A673 (cell line): ENCODE measurements around the gene LAMB4. TPM values are rescaled to one million over a fixed set of nuclear protein-coding genes. Genes with fewer than 3 reads are reported as not detected.

Experiments
- BruUV-seq: library from RNA; stranded (reverse); fragments of 400-500 nt; replicated peaks from 2 replicates; lab custom pipeline; 2021; lab: Mats Ljungman, UMichigan
- CTCF ChIA-PET: fragments of 300-600 bp; sonication (Branson Sonifier 250); formaldehyde crosslinking; loops from one replicate; lab custom pipeline; 2022; ENCODE audit warnings: antibody characterized with exemption; lab: Charles Lee
- POLR2A ChIA-PET: fragments of 300-600 bp; sonication (Branson Sonifier 250); formaldehyde crosslinking; loops from one replicate; lab custom pipeline; 2022; ENCODE audit warnings: antibody characterized with exemption; ENCODE audit not compliant: low non-redundant PET; lab: Charles Lee
- DNase-seq: peaks from one replicate; pipeline ENCODE4 v3.0.0-alpha.2; 2015; ENCODE audit warnings: low spot score
- H3K27ac ChIP-seq: fragments of 200-600 bp; sonication (generic); 2 replicates; pipeline ENCODE4 v1.5.1; 2016; ENCODE audit warnings: mixed run types, low read depth, mild to moderate bottlenecking, mixed read lengths, antibody characterized with exemption, low read length; ENCODE audit not compliant: poor library complexity, severe bottlenecking
- H3K27me3 ChIP-seq: fragments of 200-600 bp; sonication (generic); replicated peaks from 2 replicates; pipeline ENCODE4 v1.6.1; 2017; ENCODE audit warnings: mixed run types, low read depth, mild to moderate bottlenecking, mixed read lengths, antibody characterized with exemption, low read length; ENCODE audit not compliant: insufficient read depth, poor library complexity
- H3K36me3 ChIP-seq: fragments of 200-600 bp; sonication (generic); 2 replicates; pipeline ENCODE4 v1.6.1; 2016; ENCODE audit warnings: mixed run types, mild to moderate bottlenecking, mixed read lengths, antibody characterized with exemption, low read length; ENCODE audit not compliant: insufficient read depth, poor library complexity, severe bottlenecking
- H3K4me1 ChIP-seq: fragments of 200-600 bp; sonication (generic); 2 replicates; pipeline ENCODE4 v1.6.1; 2017; ENCODE audit warnings: mixed run types, mild to moderate bottlenecking, mixed read lengths, antibody characterized with exemption, low read length; ENCODE audit not compliant: insufficient read depth, poor library complexity, severe bottlenecking
- H3K4me3 ChIP-seq: fragments of 200-600 bp; sonication (generic); 2 replicates; pipeline ENCODE4 v1.5.1; 2016; ENCODE audit warnings: low read depth, mixed run types, mild to moderate bottlenecking, mixed read lengths, low read length; ENCODE audit not compliant: poor library complexity, severe bottlenecking
- H3K9me3 ChIP-seq: fragments of 200-600 bp; sonication (generic); 2 replicates; pipeline ENCODE4 v1.6.1; 2016; ENCODE audit warnings: mixed run types, low read depth, mild to moderate bottlenecking, mixed read lengths, antibody characterized with exemption, low read length; ENCODE audit not compliant: poor library complexity, severe bottlenecking
- EZH2 ChIP-seq: fragments of 200-600 bp; sonication (generic); IDR thresholded peaks from 2 replicates; pipeline ENCODE4 v1.6.1; 2017; ENCODE audit warnings: borderline replicate concordance, low read depth, mild to moderate bottlenecking, mixed read lengths, antibody characterized with exemption, low read length; ENCODE audit not compliant: poor library complexity, severe bottlenecking
- intact Hi-C: fragments of 100-400 bp; cut with micrococcal nuclease; formaldehyde crosslinking; loops from one replicate; pipeline ENCODE4 v1.10.0; 2022; ENCODE audit not compliant: unreplicated experiment
- total RNA-seq: library from RNA; stranded (reverse); gene quantifications from 2 replicates; pipeline ENCODE4 v1.2.3, GENCODE V29; 2021
- TF ChIP-seq, protein P1 (sequence below): fragments of 300-800, 200-600 bp; sonication (generic); conservative IDR thresholded peaks from 2 replicates; pipeline ENCODE4 v1.5.1; 2017; ENCODE audit warnings: low read depth, mild to moderate bottlenecking, antibody characterized with exemption, low read length, moderate library complexity, mixed read lengths

LAMB4 gene
- total RNA-seq, 1 experiment from 2014 or later: 0.21 TPM

DNA sequence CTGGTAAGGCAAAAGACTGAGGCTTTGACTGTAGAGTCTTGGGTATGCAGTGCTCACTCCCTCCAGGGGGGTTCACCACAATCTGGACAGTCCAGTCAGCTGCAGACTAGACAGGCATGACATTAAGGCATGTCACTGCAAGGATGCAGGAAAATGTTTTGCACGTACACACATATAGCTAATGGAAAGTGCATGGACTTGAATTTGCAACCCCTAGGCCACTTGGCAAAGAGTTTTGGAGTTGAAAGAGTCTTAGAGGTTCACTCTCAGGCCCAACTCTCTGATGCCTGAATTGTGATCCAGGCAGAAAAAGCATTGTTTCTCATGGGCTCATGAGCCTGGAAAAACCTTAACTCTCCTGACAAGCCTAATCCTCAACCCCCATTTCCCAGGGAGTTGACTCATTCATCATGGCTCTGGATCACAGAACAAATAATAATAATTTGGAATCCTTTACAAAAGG lies 51.9 kb downstream of the LAMB4 start:
- peaks cover 29% of the 10 kb centered on the region for H3K4me1 ChIP-seq
- no TSS peak for BruUV-seq
- H3K27me3 ChIP-seq: no peaks in the 10 kb centered on the region
- H3K4me3 ChIP-seq: no peak overlapping the region
- DNase-seq: no peak
- H3K9me3 ChIP-seq: peaks cover 5% of the 10 kb centered on the region
- no peaks in the 10 kb centered on the region for H3K36me3 ChIP-seq
- intact Hi-C loops: no loop called here
- POLR2A ChIA-PET: interaction anchor here (0.6 kb wide), 3 partner anchors 16 to 83 kb away, joined by 4 to 12 read pairs (median 11); no protein-coding TSS in a partner anchor
- CTCF ChIA-PET: no interaction called here
- H3K27ac ChIP-seq: no peak overlapping the region
- TF ChIP-seq, protein P1, sequence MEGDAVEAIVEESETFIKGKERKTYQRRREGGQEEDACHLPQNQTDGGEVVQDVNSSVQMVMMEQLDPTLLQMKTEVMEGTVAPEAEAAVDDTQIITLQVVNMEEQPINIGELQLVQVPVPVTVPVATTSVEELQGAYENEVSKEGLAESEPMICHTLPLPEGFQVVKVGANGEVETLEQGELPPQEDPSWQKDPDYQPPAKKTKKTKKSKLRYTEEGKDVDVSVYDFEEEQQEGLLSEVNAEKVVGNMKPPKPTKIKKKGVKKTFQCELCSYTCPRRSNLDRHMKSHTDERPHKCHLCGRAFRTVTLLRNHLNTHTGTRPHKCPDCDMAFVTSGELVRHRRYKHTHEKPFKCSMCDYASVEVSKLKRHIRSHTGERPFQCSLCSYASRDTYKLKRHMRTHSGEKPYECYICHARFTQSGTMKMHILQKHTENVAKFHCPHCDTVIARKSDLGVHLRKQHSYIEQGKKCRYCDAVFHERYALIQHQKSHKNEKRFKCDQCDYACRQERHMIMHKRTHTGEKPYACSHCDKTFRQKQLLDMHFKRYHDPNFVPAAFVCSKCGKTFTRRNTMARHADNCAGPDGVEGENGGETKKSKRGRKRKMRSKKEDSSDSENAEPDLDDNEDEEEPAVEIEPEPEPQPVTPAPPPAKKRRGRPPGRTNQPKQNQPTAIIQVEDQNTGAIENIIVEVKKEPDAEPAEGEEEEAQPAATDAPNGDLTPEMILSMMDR: no peak
- no peak for TF ChIP-seq EZH2

- Histone ChIP-seq H3K4me1 (peaks cover 29% of the 10 kb centered on the region), H3K27me3 (no peaks in the 10 kb centered on the region), H3K36me3 (no peaks in the 10 kb centered on the region), H3K9me3 (peaks cover 5% of the 10 kb centered on the region), H3K4me3 (no peak overlapping the region), H3K27ac (no peak overlapping the region)
- ChIA-PET POLR2A (interaction anchor here (0.6 kb wide), 1 partner anchor 82 kb away, joined by 4 read pairs; no protein-coding TSS in a partner anchor), CTCF (no interaction called here)
- no TSS peak for BruUV-seq
- no peak for TF ChIP-seq EZH2
- TF ChIP-seq, protein P1: no peak
- peak; percentile 31 for DNase-seq
- intact Hi-C loops: no loop called here
These were observed 52.5 kb downstream of the LAMB4 start for GRCh38 chr7:108077709-108078108.

DNA sequence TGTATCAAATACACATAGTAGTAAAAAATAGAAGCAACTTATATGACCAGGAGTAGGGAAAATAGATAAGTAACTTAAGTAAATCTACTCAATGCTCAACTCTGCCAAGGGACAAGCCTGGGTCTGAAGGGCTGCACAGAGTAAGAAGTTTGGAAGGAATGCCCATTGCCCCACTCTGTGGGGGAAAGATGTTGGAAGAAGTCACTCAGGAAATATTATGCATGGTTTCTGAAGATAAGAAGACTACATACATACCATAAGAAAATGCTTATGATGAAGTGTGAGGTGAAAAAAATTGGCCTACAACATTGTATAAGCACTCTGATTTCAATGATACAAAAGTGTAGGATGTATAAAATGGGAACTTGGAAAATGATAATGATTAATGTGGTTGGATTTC lies 54.0 kb downstream of the LAMB4 start:
- H3K27me3 ChIP-seq: no peaks in the 10 kb centered on the region
- no peak overlapping the region for H3K27ac ChIP-seq
- POLR2A ChIA-PET: no interaction called here
- intact Hi-C loops: no loop called here
- no peak for DNase-seq
- H3K4me1 ChIP-seq: peaks cover 29% of the 10 kb centered on the region
- no TSS peak for BruUV-seq
- TF ChIP-seq, protein P1: no peak
- TF ChIP-seq EZH2: no peak
- H3K36me3 ChIP-seq: no peaks in the 10 kb centered on the region
- CTCF ChIA-PET: no interaction called here
- H3K4me3 ChIP-seq: no peak overlapping the region
- no peaks in the 10 kb centered on the region for H3K9me3 ChIP-seq
